ENCODE results near the gene SYK. TPM values are rescaled to one million over a fixed set of nuclear protein-coding genes. Genes with fewer than 3 reads are reported as not detected.

SYK gene
- total RNA-seq, 1 donor from 2014 or later, result 13.0 TPM

DNA sequence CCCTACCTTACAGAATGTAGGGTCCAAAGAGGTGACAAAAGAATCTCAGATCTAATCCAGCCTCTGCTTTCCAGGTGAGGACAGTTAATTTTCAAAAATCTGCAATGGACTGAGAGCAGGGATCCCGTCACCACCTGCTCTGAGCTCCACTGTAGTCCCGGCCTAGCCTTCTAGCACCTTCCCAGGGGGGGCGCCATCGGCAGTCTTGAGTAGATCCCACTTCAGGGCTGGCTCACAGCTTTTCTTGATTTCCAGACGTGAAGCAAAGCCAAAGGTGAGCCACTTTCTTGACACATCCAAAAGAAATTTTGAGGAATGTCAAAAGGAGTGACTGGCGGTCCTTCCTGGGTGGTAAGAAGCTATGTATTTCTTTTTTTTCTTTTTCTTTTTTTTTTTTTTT lies 114.1 kb downstream of the SYK start:
- Mint-ChIP-seq H3K9me3 (no peaks in the 10 kb centered on the region), H3K27me3 (no peaks in the 10 kb centered on the region), H3K27ac (peak overlapping the region; percentile 77), H3K4me1 (ENCODE audit: unreplicated experiment) (no peaks in the 10 kb centered on the region), H3K4me3 (no peak overlapping the region), H3K36me3 (no peaks in the 10 kb centered on the region)
- DNase-seq (ENCODE audit: extremely low spot score, unreplicated experiment), result no peak
- TF ChIP-seq, protein P1, sequence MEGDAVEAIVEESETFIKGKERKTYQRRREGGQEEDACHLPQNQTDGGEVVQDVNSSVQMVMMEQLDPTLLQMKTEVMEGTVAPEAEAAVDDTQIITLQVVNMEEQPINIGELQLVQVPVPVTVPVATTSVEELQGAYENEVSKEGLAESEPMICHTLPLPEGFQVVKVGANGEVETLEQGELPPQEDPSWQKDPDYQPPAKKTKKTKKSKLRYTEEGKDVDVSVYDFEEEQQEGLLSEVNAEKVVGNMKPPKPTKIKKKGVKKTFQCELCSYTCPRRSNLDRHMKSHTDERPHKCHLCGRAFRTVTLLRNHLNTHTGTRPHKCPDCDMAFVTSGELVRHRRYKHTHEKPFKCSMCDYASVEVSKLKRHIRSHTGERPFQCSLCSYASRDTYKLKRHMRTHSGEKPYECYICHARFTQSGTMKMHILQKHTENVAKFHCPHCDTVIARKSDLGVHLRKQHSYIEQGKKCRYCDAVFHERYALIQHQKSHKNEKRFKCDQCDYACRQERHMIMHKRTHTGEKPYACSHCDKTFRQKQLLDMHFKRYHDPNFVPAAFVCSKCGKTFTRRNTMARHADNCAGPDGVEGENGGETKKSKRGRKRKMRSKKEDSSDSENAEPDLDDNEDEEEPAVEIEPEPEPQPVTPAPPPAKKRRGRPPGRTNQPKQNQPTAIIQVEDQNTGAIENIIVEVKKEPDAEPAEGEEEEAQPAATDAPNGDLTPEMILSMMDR (conservative IDR thresholded peaks at IDR 0.05), result no peak

DNA sequence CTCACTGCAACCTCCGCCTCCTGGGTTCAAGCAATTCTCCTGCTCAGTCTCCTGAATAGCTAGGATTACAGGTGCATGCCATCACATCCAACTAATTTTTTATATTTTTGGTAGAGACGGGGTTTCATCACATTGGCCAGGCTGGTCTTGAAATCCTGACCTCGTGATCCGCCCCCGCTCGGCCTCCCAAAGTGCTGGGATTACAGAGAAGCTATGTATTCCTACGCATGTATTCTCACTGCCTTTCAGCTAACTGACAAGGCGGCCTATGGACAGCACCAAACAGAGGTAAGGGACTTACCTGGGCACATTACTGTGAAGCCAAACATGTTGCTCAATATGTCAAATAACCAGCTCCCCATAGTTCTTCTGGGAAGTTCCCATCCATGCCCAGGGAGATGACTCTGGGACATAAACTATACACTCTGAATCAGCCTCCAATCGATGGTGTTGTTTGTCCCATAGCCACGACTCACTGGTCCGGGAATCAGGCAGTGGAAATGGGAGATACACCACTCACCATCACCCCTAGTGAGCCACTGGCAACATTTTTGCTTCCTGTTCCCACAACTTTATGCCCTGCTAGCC lies 114.6 kb downstream of the SYK start:
- no peaks in the 10 kb centered on the region for H3K27me3 Mint-ChIP-seq
- no peaks in the 10 kb centered on the region for H3K36me3 Mint-ChIP-seq
- H3K27ac Mint-ChIP-seq, result no peak overlapping the region
- TF ChIP-seq, protein P1 (conservative IDR thresholded peaks at IDR 0.05), result no peak
- no peak overlapping the region for H3K4me3 Mint-ChIP-seq
- H3K9me3 Mint-ChIP-seq, result no peaks in the 10 kb centered on the region
- no peak for DNase-seq (ENCODE audit: extremely low spot score, unreplicated experiment)
- H3K4me1 Mint-ChIP-seq (ENCODE audit: unreplicated experiment), result no peaks in the 10 kb centered on the region

DNA sequence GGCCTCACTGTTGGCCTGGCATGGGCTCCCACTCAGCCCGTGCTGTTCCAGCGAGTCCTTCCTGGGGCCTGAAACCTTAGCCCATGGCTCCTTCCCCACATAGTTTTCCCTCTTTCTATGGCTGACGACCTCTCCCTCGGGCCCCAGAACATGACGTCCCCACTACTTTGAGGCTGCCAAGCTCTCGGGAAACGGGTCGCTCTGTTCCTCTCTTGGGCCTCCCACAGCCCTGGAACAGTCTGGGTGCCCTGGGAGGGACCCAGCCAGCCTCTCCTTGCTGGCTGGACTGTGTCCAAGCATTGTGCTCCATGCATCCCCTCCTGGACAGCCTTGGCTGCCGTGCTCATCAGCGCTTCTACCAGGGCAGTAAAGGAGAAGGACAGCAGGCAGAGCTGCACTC lies 118.3 kb downstream of the SYK start:
- peaks cover 5% of the 10 kb centered on the region for H3K9me3 Mint-ChIP-seq
- TF ChIP-seq, protein P1 (conservative IDR thresholded peaks at IDR 0.05), result no peak

DNA sequence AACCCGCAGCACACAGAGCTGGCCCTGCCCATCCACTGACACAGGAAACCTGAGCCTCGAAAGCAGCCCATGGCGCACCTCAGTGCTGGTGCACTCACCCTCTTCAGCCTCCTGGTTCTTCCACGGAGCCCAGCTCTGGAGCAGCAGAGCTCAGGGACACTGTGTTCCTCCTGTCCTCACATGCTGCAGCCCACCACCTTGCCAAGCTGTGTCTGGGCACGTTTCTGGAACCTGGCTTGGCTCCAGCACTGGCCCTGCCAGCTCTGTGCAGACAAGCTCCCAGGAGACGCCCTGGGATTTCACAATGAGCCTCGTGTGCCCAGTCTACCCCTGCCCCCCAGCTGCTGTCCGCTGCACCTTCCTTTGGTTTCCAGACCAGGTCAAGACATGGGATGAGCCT lies 119.5 kb downstream of the SYK start:
- peaks cover 5% of the 10 kb centered on the region for H3K9me3 Mint-ChIP-seq
- H3K4me1 Mint-ChIP-seq (ENCODE audit: unreplicated experiment), result peaks cover 6% of the 10 kb centered on the region
- no peaks in the 10 kb centered on the region for H3K36me3 Mint-ChIP-seq
- no peak for DNase-seq (ENCODE audit: extremely low spot score, unreplicated experiment)
- TF ChIP-seq, protein P1 (conservative IDR thresholded peaks at IDR 0.05), result no peak
- H3K4me3 Mint-ChIP-seq, result no peak overlapping the region
- H3K27me3 Mint-ChIP-seq, result no peaks in the 10 kb centered on the region
- H3K27ac Mint-ChIP-seq, result no peak overlapping the region

More for the DNA sequence above, 118.3 kb downstream of the SYK start:
- H3K4me3 Mint-ChIP-seq, result no peak overlapping the region
- H3K27me3 Mint-ChIP-seq, result no peaks in the 10 kb centered on the region
- no peaks in the 10 kb centered on the region for H3K36me3 Mint-ChIP-seq
- H3K27ac Mint-ChIP-seq, result no peak overlapping the region
- peaks cover 4% of the 10 kb centered on the region for H3K4me1 Mint-ChIP-seq (ENCODE audit: unreplicated experiment)
- DNase-seq (ENCODE audit: extremely low spot score, unreplicated experiment), result no peak

DNA sequence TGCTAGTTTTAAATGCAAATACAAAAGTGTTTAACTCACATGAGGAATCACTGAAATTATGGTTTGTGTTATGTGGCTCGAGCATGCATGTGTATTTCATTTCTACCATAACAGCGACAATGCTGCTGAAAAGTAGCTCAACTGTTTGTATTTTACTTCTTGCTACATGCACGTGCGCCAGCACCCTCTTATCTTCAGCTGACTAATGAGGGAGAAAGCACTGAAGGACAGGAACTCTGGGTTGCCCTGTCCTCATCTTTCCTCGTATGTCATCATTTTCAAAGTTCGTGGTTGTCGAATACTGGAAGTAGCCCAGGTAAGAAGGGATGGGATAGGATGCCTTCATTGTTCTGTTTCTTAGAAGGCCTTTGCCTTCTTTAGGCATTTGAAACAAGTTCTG lies 120.3 kb downstream of the SYK start:
- Mint-ChIP-seq H3K4me3 (no peak overlapping the region), H3K27me3 (no peaks in the 10 kb centered on the region), H3K4me1 (ENCODE audit: unreplicated experiment) (peaks cover 6% of the 10 kb centered on the region), H3K27ac (no peak overlapping the region), H3K36me3 (no peaks in the 10 kb centered on the region), H3K9me3 (peaks cover 5% of the 10 kb centered on the region)
- TF ChIP-seq, protein P1 (conservative IDR thresholded peaks at IDR 0.05), result no peak
- no peak for DNase-seq (ENCODE audit: extremely low spot score, unreplicated experiment)

All from type B pancreatic cell (in vitro differentiated cells).